ENCODE data around the gene CIRBP. TPM values are rescaled to one million over a fixed set of nuclear protein-coding genes. Genes with fewer than 3 reads are reported as not detected.

The CIRBP gene
- total and polyA plus RNA-seq, 7 donors, result 129 to 1,004 (median 602) TPM

GRCh38 chr19:1255186-1256161 is 13.7 kb upstream of the CIRBP start:
- H3K27me3 ChIP-seq, result no peaks in the 10 kb centered on the region
- H3K27ac ChIP-seq, result peak overlapping the region; percentile 96 to 100 (median 100)
- peak in 3 of 4 donors; percentile 5 to 46 (median 16) for TF ChIP-seq POLR2AphosphoS5 (IDR thresholded peaks at IDR 0.05)
- TF ChIP-seq CTCF (IDR thresholded peaks at IDR 0.05), result no peak
- TF ChIP-seq EP300 (IDR thresholded peaks at IDR 0.05), result no peak
- TF ChIP-seq POLR2A (IDR thresholded peaks at IDR 0.05), result peak in 1 of 2 donors; percentile 10
- no peaks in the 10 kb centered on the region for H3K9me3 ChIP-seq
- WGBS, 2 donors, result 85 to 87% methylated on average over 52 of the region's 52 CpGs
- intact Hi-C loops (cut with DNase I), result no loop called here
- peaks cover 3 to 91% (median 81%) of the 10 kb centered on the region in 4 donors for H3K4me1 ChIP-seq
- H3K36me3 ChIP-seq, result peaks cover 20 to 59% (median 26%) of the 10 kb centered on the region in 4 donors
- DNase-seq, result no peak
- H3K4me3 ChIP-seq, result no peak overlapping the region

GRCh38 chr19:1256646-1257474 is 12.3 kb upstream of the CIRBP start:
- 89% methylated on average over 46 of the region's 46 CpGs for WGBS, 2 donors
- peaks cover 3 to 93% (median 82%) of the 10 kb centered on the region in 4 donors for H3K4me1 ChIP-seq

DNA sequence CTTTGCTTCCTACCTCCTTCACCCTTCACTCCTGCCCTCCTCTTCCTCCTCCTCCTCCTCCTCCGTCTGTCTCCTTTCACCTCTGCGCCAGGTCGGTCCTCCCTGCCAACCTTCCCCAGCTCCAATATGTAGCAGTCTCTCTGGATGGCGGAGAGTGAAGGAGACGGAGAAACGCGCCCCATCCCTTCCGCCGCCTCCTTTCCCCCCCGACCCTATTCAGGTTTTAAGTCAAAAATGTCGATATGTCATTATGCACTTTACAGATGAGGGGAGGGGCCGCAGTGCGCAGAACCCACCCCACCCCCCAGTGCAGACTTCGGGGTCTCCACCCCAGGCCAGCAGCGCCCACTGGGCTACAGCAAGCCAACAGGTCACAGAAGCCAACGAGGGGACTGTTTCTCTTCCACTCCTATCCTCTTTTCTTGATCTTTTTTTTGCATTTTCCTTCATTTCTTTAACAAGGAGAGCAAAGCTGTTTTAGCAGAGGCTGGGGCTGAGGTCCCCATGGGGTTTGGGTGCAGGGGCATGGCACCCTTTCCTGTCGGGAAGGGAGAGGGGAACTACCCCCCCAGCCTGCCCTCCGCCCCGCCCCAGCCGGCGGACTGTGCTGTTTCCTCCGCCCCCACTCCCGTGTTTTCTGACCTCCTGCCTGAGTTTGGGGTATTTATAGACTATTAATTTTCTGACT is 11.5 kb upstream of the CIRBP start:
- H3K9me3 ChIP-seq, result no peaks in the 10 kb centered on the region
- H3K27me3 ChIP-seq, result no peaks in the 10 kb centered on the region
- intact Hi-C loops (cut with DNase I), result no loop called here
- TF ChIP-seq POLR2AphosphoS5 (IDR thresholded peaks at IDR 0.05) (peak in 1 of 4 donors; percentile 6), POLR2A (IDR thresholded peaks at IDR 0.05) (no peak)
- WGBS, 2 donors, result 67 to 68% methylated on average over 23 of the region's 23 CpGs
- H3K27ac ChIP-seq, result peak overlapping the region; percentile 96 to 100 (median 100)
- no peak overlapping the region for H3K4me3 ChIP-seq
- no peak for DNase-seq
- peaks cover 2 to 93% (median 84%) of the 10 kb centered on the region in 4 donors for H3K4me1 ChIP-seq
- peaks cover 20 to 47% (median 24%) of the 10 kb centered on the region in 4 donors for H3K36me3 ChIP-seq

More at GRCh38 chr19:1256646-1257474, 12.3 kb upstream of the CIRBP start:
- no peaks in the 10 kb centered on the region for H3K27me3 ChIP-seq
- H3K4me3 ChIP-seq, result no peak overlapping the region
- peak overlapping the region; percentile 96 to 100 (median 100) for H3K27ac ChIP-seq
- TF ChIP-seq POLR2A (IDR thresholded peaks at IDR 0.05), result no peak
- peak in 2 of 4 donors; percentile 25 to 50 for TF ChIP-seq POLR2AphosphoS5 (IDR thresholded peaks at IDR 0.05)
- TF ChIP-seq EP300 (IDR thresholded peaks at IDR 0.05), result no peak
- no peak for TF ChIP-seq CTCF (IDR thresholded peaks at IDR 0.05)
- H3K9me3 ChIP-seq, result no peaks in the 10 kb centered on the region
- DNase-seq, result no peak
- intact Hi-C loops (cut with DNase I), result no loop called here
- peaks cover 20 to 49% (median 25%) of the 10 kb centered on the region in 4 donors for H3K36me3 ChIP-seq

DNA sequence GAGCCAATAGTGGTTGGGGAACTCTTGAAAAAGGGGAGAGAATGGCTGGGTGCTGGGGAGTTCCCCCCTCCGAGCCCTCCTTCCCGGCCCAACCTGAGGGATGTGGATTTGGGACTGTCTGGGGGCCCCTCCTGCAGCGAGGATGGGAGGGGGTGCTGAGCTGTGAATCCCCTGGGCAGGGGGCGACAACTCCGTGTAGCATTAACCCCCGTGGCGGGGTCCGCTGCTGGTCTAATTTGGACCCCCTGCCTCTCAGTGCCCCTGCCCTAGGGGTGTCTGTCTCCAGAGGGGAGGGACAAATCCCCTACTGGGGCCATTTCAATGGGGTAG is 11.0 kb upstream of the CIRBP start:
- H3K36me3 ChIP-seq, result peaks cover 20 to 47% (median 24%) of the 10 kb centered on the region in 4 donors
- DNase-seq, result no peak
- intact Hi-C loops (cut with DNase I), result no loop called here
- peaks cover 0 to 89% (median 85%) of the 10 kb centered on the region in 4 donors for H3K4me1 ChIP-seq
- TF ChIP-seq EP300 (IDR thresholded peaks at IDR 0.05) (no peak), POLR2A (IDR thresholded peaks at IDR 0.05) (no peak), CTCF (IDR thresholded peaks at IDR 0.05) (no peak), POLR2AphosphoS5 (IDR thresholded peaks at IDR 0.05) (no peak)
- H3K4me3 ChIP-seq, result no peak overlapping the region
- no peaks in the 10 kb centered on the region for H3K9me3 ChIP-seq
- peak overlapping the region; percentile 96 to 100 (median 100) for H3K27ac ChIP-seq
- H3K27me3 ChIP-seq, result no peaks in the 10 kb centered on the region
- WGBS, 2 donors, result 75 to 80% methylated on average over 8 of the region's 8 CpGs
